GM19193 (cell line): Measurements from ENCODE around the gene TPPP2.

ENCODE experiments used
- POLR2A ChIP-seq: IDR thresholded peaks from 4 replicates; pipeline ENCODE4 v1.6.1; 2011; ENCODE audit not compliant: insufficient read depth, insufficient read length; ENCODE audit errors: extremely low read depth

The TPPP2 gene

GRCh38 chr14:21043974-21044618 lies 14.1 kb downstream of the TPPP2 start:
- no peak for TF ChIP-seq POLR2A

GRCh38 chr14:21047378-21047781 lies 17.4 kb downstream of the TPPP2 start:
- no peak for TF ChIP-seq POLR2A

- TF ChIP-seq POLR2A = no peak
These were observed 18.6 kb downstream of the TPPP2 start for GRCh38 chr14:21048638-21049037.

- no peak for TF ChIP-seq POLR2A
These were observed 19.3 kb downstream of the TPPP2 start for GRCh38 chr14:21049271-21049673.

GRCh38 chr14:21050597-21050996 lies 20.6 kb downstream of the TPPP2 start:
- TF ChIP-seq POLR2A = no peak

- TF ChIP-seq POLR2A = no peak
These were observed 23.4 kb downstream of the TPPP2 start for GRCh38 chr14:21053184-21054122.

- TF ChIP-seq POLR2A = no peak
These were observed 24.2 kb downstream of the TPPP2 start for GRCh38 chr14:21054123-21054767.

GRCh38 chr14:21054768-21055145 lies 24.7 kb downstream of the TPPP2 start:
- no peak for TF ChIP-seq POLR2A

- no peak for TF ChIP-seq POLR2A
These were observed 25.6 kb downstream of the TPPP2 start for GRCh38 chr14:21055432-21056117.

- no peak for TF ChIP-seq POLR2A
These were observed 26.6 kb downstream of the TPPP2 start for GRCh38 chr14:21056520-21057163.

GRCh38 chr14:21057803-21058675 lies 28.0 kb downstream of the TPPP2 start, which contains the start of gene RNASE8:
TSS of gene RNASE8 (plus strand) at chr14:21057822. CDS start at chr14:21057893, 71 bp downstream.
- TF ChIP-seq POLR2A = no peak

- no peak for TF ChIP-seq POLR2A
These were observed 28.9 kb downstream of the TPPP2 start for GRCh38 chr14:21058903-21059302.

GRCh38 chr14:21059842-21060613 lies 30.0 kb downstream of the TPPP2 start:
- no peak for TF ChIP-seq POLR2A
